Esophagus squamous epithelium (tissue), 4 donors: Measurements from ENCODE around the gene UBR4.
"Not testable (repeated sequence)": the region's sequence is repeated elsewhere in the genome, so short reads cannot be mapped to it uniquely, and the experiment has no call there.

ENCODE experiments used
- CTCF ChIP-seq, 6 experiments: fragments of 450-650 bp in 4 of 6; fragments of 200-600 bp in 2 of 6; sonication (generic) in 2 of 6; IDR thresholded peaks; one replicate each; pipeline ENCODE4 v1.5.1; 2016 to 2019; ENCODE audit warnings: antibody characterized with exemption in 6 of 6, mild to moderate bottlenecking in 4 of 6, moderate library complexity in 4 of 6
- POLR2A ChIP-seq, 4 donors: fragments of 450-650 bp; IDR thresholded peaks; one replicate each; pipeline ENCODE4 v1.6.1; 2017; ENCODE audit warnings: antibody characterized with exemption in 4 of 4, mild to moderate bottlenecking in 4 of 4, moderate library complexity in 3 of 4

GRCh38 chr1:19231736-19232523, 21.9 kb upstream of the UBR4 start:
- not testable (repeated sequence) for TF ChIP-seq CTCF, POLR2A (IDR thresholded peaks at IDR 0.05)
